ENCODE measurements around the gene MRPL10.

Gene MRPL10

GRCh38 chr17:47831934-47832327 lies 590 bp upstream of the MRPL10 start:
- TF ChIP-seq, protein P1, sequence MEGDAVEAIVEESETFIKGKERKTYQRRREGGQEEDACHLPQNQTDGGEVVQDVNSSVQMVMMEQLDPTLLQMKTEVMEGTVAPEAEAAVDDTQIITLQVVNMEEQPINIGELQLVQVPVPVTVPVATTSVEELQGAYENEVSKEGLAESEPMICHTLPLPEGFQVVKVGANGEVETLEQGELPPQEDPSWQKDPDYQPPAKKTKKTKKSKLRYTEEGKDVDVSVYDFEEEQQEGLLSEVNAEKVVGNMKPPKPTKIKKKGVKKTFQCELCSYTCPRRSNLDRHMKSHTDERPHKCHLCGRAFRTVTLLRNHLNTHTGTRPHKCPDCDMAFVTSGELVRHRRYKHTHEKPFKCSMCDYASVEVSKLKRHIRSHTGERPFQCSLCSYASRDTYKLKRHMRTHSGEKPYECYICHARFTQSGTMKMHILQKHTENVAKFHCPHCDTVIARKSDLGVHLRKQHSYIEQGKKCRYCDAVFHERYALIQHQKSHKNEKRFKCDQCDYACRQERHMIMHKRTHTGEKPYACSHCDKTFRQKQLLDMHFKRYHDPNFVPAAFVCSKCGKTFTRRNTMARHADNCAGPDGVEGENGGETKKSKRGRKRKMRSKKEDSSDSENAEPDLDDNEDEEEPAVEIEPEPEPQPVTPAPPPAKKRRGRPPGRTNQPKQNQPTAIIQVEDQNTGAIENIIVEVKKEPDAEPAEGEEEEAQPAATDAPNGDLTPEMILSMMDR (IDR thresholded peaks at IDR 0.05; ENCODE audit: low read depth, low read length, missing control alignments), result no peak
- peak overlapping the region; percentile 81 for H3K4me3 ChIP-seq (ENCODE audit: low read depth, low read length)
- in situ Hi-C loops (cut with HindIII; ENCODE audit: low sequenced_read_pairs), result no loop called here
- no peak for DNase-seq (ENCODE audit: low read depth)

- peak overlapping the region; percentile 81 for H3K4me3 ChIP-seq (ENCODE audit: low read depth, low read length)
- DNase-seq (ENCODE audit: low read depth), result no peak
- TF ChIP-seq, protein P1 (IDR thresholded peaks at IDR 0.05; ENCODE audit: low read depth, low read length, missing control alignments), result no peak
- in situ Hi-C loops (cut with HindIII; ENCODE audit: low sequenced_read_pairs), result no loop called here
These were observed 842 bp downstream of the MRPL10 start for GRCh38 chr17:47830396-47831002.

DNA sequence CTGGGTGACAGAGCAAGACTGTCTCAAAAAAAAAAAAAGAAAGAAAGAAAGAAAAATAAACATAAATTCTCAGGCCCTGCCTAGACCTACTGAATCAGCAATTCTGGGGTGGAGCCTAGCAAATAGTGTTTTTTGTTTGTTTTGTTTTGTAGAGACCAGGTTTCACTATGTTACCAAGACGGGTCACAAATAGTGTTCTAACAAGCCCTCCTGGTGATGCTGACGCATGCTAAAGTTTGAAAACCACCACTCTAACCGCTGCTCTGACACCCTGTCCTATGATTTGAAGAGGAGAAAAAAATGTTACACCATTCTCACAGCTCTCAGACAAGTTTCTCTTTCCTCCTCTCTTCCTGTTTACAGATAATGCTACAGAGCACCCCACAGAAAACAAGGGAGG lies 1.5 kb downstream of the MRPL10 start:
- DNase-seq (ENCODE audit: low read depth), result no peak
- H3K4me3 ChIP-seq (ENCODE audit: low read depth, low read length), result no peak overlapping the region
- TF ChIP-seq, protein P1 (IDR thresholded peaks at IDR 0.05; ENCODE audit: low read depth, low read length, missing control alignments), result no peak
- in situ Hi-C loops (cut with HindIII; ENCODE audit: low sequenced_read_pairs), result no loop called here

DNA sequence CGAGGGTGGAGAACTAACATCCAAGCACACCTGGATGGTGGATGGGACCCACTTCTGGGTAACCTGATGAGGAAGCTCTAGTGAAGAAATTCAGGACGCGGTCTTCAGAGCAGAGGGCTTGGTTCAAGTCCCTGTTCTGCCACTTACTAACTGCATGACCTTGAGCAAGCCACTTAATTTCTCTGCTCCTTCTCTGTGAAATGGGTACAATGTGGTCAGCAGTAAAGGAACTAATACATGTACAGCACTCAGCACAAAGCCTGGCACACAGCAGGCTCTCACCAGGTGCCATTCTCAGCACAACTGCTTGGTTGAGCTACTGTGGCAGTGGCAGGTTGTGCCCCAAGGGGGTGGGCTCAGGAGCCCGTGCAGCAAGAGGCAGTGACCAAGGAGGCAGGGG lies 7.8 kb downstream of the MRPL10 start:
- TF ChIP-seq, protein P1 (IDR thresholded peaks at IDR 0.05; ENCODE audit: low read depth, low read length, missing control alignments), result no peak
- no peak overlapping the region for H3K4me3 ChIP-seq (ENCODE audit: low read depth, low read length)
- in situ Hi-C loops (cut with HindIII; ENCODE audit: low sequenced_read_pairs), result no loop called here
- no peak for DNase-seq (ENCODE audit: low read depth)

- in situ Hi-C loops (cut with HindIII; ENCODE audit: low sequenced_read_pairs), result no loop called here
- no peak overlapping the region for H3K4me3 ChIP-seq (ENCODE audit: low read depth, low read length)
- TF ChIP-seq, protein P1 (IDR thresholded peaks at IDR 0.05; ENCODE audit: low read depth, low read length, missing control alignments), result no peak
- DNase-seq (ENCODE audit: low read depth), result no peak
These were observed 8.6 kb downstream of the MRPL10 start for GRCh38 chr17:47822785-47823184.

DNA sequence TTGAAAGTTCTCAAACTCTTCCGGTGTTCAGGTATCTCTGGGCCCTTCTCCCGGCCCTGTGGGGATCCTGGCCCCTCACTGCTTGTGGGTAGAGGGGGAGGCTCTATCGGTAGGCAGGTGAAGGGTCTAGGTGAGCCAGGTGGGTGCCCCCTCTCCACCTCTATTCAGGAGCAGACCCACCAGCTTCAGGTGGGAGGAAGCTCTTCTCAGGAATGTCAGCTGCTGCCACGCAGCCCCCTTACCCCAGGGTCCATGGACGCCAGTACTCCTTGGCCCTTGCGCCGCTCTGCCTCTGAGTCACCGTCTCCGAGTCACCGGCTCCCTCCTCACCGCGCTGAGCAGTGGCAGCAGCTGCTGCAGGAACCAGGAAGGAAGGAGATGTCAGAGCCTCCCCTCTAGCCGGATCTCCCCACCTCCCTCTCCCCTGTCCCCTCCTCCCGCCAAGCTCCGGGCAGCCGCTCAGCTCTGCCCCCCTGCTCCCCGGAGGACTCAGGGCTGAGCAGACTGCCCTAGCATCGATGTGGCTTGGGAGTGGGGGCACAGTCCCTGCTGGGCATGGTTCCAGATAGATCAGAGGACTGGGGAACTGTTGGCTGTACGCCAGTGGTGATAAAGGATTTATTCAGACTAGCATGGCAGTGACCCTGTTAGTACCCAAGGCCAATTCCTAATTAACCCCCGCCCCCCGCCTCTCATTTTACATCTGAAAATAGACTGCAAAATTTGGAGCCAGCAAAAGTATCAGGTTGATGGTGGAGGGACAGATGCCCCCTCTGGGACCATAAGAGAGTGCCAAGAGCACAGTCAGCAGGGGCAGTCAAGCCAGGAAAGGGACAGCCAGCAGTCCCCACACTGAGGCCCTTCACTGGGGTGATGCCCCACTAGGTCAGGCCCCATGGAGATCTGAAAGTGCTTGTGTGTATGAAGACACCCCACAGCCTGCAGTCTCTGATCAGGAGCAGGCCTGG lies 9.6 kb downstream of the MRPL10 start, which contains the start of gene OSBPL7:
OSBPL7 (minus strand) TSS at position 371 of the 968 bp plus-strand sequence. CDS start 1,516 bp downstream, outside the sequence.
- TF ChIP-seq, protein P1 (IDR thresholded peaks at IDR 0.05; ENCODE audit: low read depth, low read length, missing control alignments), result peak; percentile 20
- in situ Hi-C loops (cut with HindIII; ENCODE audit: low sequenced_read_pairs), result no loop called here
- peak within 1 kb of the TSS; percentile 80 for H3K4me3 ChIP-seq (ENCODE audit: low read depth, low read length)
- DNase-seq (ENCODE audit: low read depth), result peak; percentile 43
